HG03469 (cell line): ENCODE data around the gene ANTXR1.
"Not testable (repeated sequence)": the region's sequence is repeated elsewhere in the genome, so short reads cannot be mapped to it uniquely, and the experiment has no call there.

Source experiments
- ATAC-seq: cut with Tn5 transposase; IDR thresholded peaks from one replicate; pipeline ENCODE4 v1.9.1; 2021; ENCODE audit warnings: mild to moderate bottlenecking, moderate library complexity, moderate number of reproducible peaks; ENCODE audit not compliant: unreplicated experiment

Gene ANTXR1

GRCh38 chr2:69253611-69254301, 240.8 kb downstream of the ANTXR1 start:
- no peak for ATAC-seq

GRCh38 chr2:69255760-69256159, 242.8 kb downstream of the ANTXR1 start:
- ATAC-seq: no peak

- ATAC-seq: not testable (repeated sequence)
Measured at GRCh38 chr2:69259994-69260591, 247.1 kb downstream of the ANTXR1 start.

GRCh38 chr2:69260666-69261065, 247.7 kb downstream of the ANTXR1 start:
- ATAC-seq: no peak

- ATAC-seq: no peak
Measured at GRCh38 chr2:69269330-69269729, 256.4 kb downstream of the ANTXR1 start.

- ATAC-seq: no peak
Measured at GRCh38 chr2:69271831-69272257, 258.9 kb downstream of the ANTXR1 start.

- ATAC-seq: no peak
Measured at GRCh38 chr2:69272803-69273471, 260.0 kb downstream of the ANTXR1 start.

GRCh38 chr2:69275490-69275889, 262.5 kb downstream of the ANTXR1 start:
- ATAC-seq: no peak

GRCh38 chr2:69278366-69278765, 265.4 kb downstream of the ANTXR1 start:
- no peak for ATAC-seq

GRCh38 chr2:69279211-69279610, 266.2 kb downstream of the ANTXR1 start:
- ATAC-seq: no peak

GRCh38 chr2:69279931-69280681, 267.1 kb downstream of the ANTXR1 start:
- no peak for ATAC-seq

GRCh38 chr2:69280796-69281412, 267.9 kb downstream of the ANTXR1 start:
- ATAC-seq: no peak

GRCh38 chr2:69285379-69285894, 272.5 kb downstream of the ANTXR1 start:
- ATAC-seq: no peak

- ATAC-seq: no peak
Measured at GRCh38 chr2:69287544-69287943, 274.6 kb downstream of the ANTXR1 start.

GRCh38 chr2:69288429-69288828, 275.4 kb downstream of the ANTXR1 start:
- ATAC-seq: no peak

- ATAC-seq: no peak
Measured at GRCh38 chr2:69291004-69291650, 278.1 kb downstream of the ANTXR1 start.

GRCh38 chr2:69291721-69292120, 278.7 kb downstream of the ANTXR1 start:
- no peak for ATAC-seq

- ATAC-seq: no peak
Measured at GRCh38 chr2:69292256-69292655, 279.3 kb downstream of the ANTXR1 start.

GRCh38 chr2:69296421-69296820, 283.4 kb downstream of the ANTXR1 start:
- no peak for ATAC-seq

GRCh38 chr2:69297216-69297615, 284.2 kb downstream of the ANTXR1 start:
- ATAC-seq: no peak
